ENCODE results near the gene FUBP1. TPM values are rescaled to one million over a fixed set of nuclear protein-coding genes. Genes with fewer than 3 reads are reported as not detected.

The FUBP1 gene
- total and polyA plus RNA-seq, 9 of the 15 experiments (the other 6 are each of a cell fraction or from before 2014, with no cell fraction given), result 104 to 294 (median 213) TPM

GRCh38 chr1:77983997-77984355, 5.1 kb upstream of the FUBP1 start:
- peaks cover 33% of the 10 kb centered on the region for H3K36me3 ChIP-seq (ENCODE audit: control insufficient read depth, insufficient read depth, low read length)
- DNase-seq (ENCODE audit: extremely low read depth in 1 of 4, low spot score in 3 of 4) (no peak), FAIRE-seq (no peak), ATAC-seq (no peak)
- no TSS peak for BruUV-seq (replicated peaks)
- H3K79me2 ChIP-seq (ENCODE audit: control insufficient read depth, insufficient read depth, low read length), result peaks cover 87% of the 10 kb centered on the region
- no peaks in the 10 kb centered on the region for H3K27me3 ChIP-seq (ENCODE audit: control insufficient read depth in 2 of 2, insufficient read depth in 2 of 2, low read length in 2 of 2)
- no peaks in the 10 kb centered on the region for H3K9me1 ChIP-seq (ENCODE audit: control insufficient read depth, insufficient read depth, low read length)
- H3K4me2 ChIP-seq (ENCODE audit: insufficient read depth, low read length), result no peak overlapping the region
- no peak overlapping the region for H2AFZ ChIP-seq (ENCODE audit: low read depth, low read length)
- CTCF ChIA-PET (ENCODE audit: low intra/inter-chr PET ratio), result interaction anchor here (1.1 kb wide), 1 partner anchor 130 kb away, joined by 3 read pairs; no protein-coding TSS in a partner anchor
- intact Hi-C loops (cut with micrococcal nuclease), result no loop called here
- H3K4me3 ChIP-seq, result no peak overlapping the region
- H3K4me1 ChIP-seq (replicated peaks in 1 of 2; ENCODE audit: control insufficient read depth in 2 of 2, insufficient read depth in 2 of 2, low read length in 2 of 2), result peaks cover 0 to 5% of the 10 kb centered on the region in 2 experiments; a peak in 2 of 5 replicates
- POLR2A ChIA-PET, result interaction anchor here (0.7 to 9.1 kb wide), 3 partner anchors 10 to 18 kb away, joined by 3 to 118 read pairs (median 5); partner anchors contain the start of gene DNAJB4
- no peaks in the 10 kb centered on the region; the same call in 1 of the 2 replicates for H4K20me1 ChIP-seq (replicated peaks; ENCODE audit: control insufficient read depth, insufficient read depth, low read length)
- no peak overlapping the region for H3K9ac ChIP-seq (ENCODE audit: insufficient read depth in 1 of 2, low read depth in 2 of 2, low read length in 2 of 2)
- in situ Hi-C loops (cut with MboI), result no loop called here
- no peak overlapping the region for H3K27ac ChIP-seq (ENCODE audit: extremely low read depth, low read depth, low read length)
- H3K9me3 ChIP-seq (replicated peaks; ENCODE audit: control insufficient read depth, insufficient read depth, low read depth, low read length), result no peaks in the 10 kb centered on the region
- TF ChIP-seq ZNF3 (CRISPR knock-in tag; IDR thresholded peaks at IDR 0.05), result no peak
- TF ChIP-seq E2F5 (CRISPR knock-in tag; IDR thresholded peaks at IDR 0.05), result no peak
- no peak for TF ChIP-seq SMC3 (conservative IDR thresholded peaks at IDR 0.05; ENCODE audit: insufficient read depth, low read depth, low read length)
- no peak for TF ChIP-seq RFX5 (IDR thresholded peaks at IDR 0.05; ENCODE audit: low read depth, low read length)
- no peak for TF ChIP-seq ZNF655 (CRISPR knock-in tag; IDR thresholded peaks at IDR 0.05)
- no peak for TF ChIP-seq ZBTB11 (CRISPR knock-in tag; IDR thresholded peaks at IDR 0.05)
- TF ChIP-seq DEAF1 (CRISPR knock-in tag; IDR thresholded peaks at IDR 0.05), result no peak
- no peak for TF ChIP-seq MECOM (CRISPR knock-in tag; IDR thresholded peaks at IDR 0.05)
- TF ChIP-seq ZNF197 (CRISPR knock-in tag; IDR thresholded peaks at IDR 0.05; ENCODE audit: low read depth), result no peak
- no peak for TF ChIP-seq EWSR1 (IDR thresholded peaks at IDR 0.05; ENCODE audit: borderline replicate concordance, low read depth, partially characterized antibody)
- no peak for TF ChIP-seq JUN (IDR thresholded peaks at IDR 0.05; ENCODE audit: borderline replicate concordance, low read depth, low read length)
- no peak for TF ChIP-seq JUN (CRISPR knock-in tag; IDR thresholded peaks at IDR 0.05; ENCODE audit: borderline replicate concordance)
